CD4-positive, alpha-beta T cell treated with Interleukin-15 for 1 hour (primary cell): ENCODE data around the gene SLX1A.
"Not testable (repeated sequence)": the region's sequence is repeated elsewhere in the genome, so short reads cannot be mapped to it uniquely, and the experiment has no call there.

ENCODE experiments used
- DNase-seq: peaks from one replicate; pipeline ENCODE4 v3.0.0-alpha.2; 2020

The SLX1A gene

GRCh38 chr16:30193615-30194014, at the start of gene SLX1A, which contains the start of gene BOLA2B:
Gene SLX1A (plus strand): TSS chr16:30193875. CDS start chr16:30194085, 210 bp downstream.
Gene BOLA2B (minus strand): TSS chr16:30193666. CDS start chr16:30193595, 71 bp downstream.
- DNase-seq: not testable (repeated sequence)

GRCh38 chr16:30144017-30144416, 49.7 kb upstream of the SLX1A start:
- no peak for DNase-seq

- DNase-seq: no peak
Observed at GRCh38 chr16:30144917-30145316, 48.8 kb upstream of the SLX1A start.

- no peak for DNase-seq
Observed at GRCh38 chr16:30145657-30146056, 48.0 kb upstream of the SLX1A start.

- DNase-seq: no peak
Observed at GRCh38 chr16:30147843-30148510, 45.7 kb upstream of the SLX1A start.

- DNase-seq: no peak
Observed at GRCh38 chr16:30149250-30149930, 44.3 kb upstream of the SLX1A start.

DNA sequence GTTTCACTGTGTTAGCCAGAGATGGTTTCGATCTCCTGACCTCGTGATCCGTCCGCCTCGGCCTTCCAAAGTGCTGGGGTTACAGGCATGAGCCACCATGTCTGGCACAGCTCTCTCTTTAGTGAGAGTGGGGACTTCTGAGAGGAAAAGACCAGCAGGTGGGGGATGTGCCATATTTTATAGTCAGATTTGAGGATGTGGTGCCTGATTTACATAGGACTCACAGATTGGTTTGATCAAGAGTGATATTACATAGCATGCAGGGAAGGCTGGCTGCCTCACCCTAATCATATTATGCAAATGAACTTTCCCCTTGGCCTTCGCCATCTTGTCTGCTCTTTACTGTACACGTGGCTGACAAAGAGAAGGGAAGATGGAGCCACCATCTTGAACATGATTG, 42.6 kb upstream of the SLX1A start:
- no peak for DNase-seq

- DNase-seq: no peak
Observed at GRCh38 chr16:30152517-30152916, 41.2 kb upstream of the SLX1A start.

- DNase-seq: no peak
Observed at GRCh38 chr16:30155188-30155587, 38.5 kb upstream of the SLX1A start.

- no peak for DNase-seq
Observed at GRCh38 chr16:30157214-30157613, 36.5 kb upstream of the SLX1A start.

GRCh38 chr16:30163538-30163937, 30.1 kb upstream of the SLX1A start:
- DNase-seq: no peak

DNA sequence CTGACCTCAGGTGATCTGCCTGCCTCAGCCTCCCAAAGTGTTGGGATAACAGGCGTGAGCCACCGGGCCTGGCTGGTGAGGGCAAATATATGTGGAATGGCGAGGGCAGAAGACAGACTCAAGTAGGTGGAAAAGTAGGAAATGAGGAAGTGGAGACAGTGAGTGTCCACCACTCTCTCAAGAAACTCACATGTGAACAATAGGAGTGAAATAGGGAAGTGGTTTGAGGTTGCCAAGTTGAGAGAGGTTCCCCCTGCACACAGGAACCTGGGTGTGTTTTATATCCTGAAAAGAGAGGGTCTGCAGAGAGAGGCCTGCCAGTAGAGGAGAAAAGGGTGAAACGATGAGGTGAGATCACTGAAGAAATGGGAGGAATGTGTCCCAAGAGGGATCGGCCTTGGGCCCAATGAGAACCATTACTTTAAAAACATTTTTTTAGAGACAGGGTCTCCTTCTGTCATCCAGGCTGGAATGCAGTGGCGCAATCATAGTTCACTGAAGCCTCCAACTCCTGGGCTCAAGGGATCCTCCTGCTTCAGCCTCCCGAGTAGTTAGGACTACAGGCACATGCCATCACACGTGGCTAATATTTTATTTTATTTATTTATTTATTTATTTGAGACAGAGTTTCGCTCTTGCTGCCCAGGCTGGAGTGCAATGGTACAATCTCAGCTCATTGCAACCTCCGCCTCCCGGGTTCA, 27.3 kb upstream of the SLX1A start:
- DNase-seq: peak; percentile 41

DNA sequence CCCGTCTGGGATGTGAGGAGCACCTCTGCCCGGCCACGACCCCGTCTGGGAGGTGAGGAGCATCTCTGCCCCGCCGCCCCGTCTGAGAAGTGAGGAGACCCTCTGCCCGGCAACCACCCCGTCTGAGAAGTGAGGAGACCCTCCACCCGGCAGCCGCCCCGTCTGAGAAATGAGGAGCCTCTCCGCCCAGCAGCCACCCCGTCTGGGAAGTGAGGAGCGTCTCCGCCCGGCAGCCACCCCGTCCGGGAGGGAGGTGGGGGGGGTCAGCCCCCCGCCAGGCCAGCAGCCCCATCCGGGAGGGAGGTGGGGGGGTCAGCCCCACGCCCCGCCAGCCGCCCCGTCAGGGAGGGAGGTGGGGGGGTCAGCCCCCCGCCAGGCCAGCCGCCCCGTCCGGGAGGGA, 24.9 kb upstream of the SLX1A start:
- not testable (repeated sequence) for DNase-seq

GRCh38 chr16:30169416-30169815, 24.3 kb upstream of the SLX1A start:
- DNase-seq: not testable (repeated sequence)

GRCh38 chr16:30170145-30170544, 23.5 kb upstream of the SLX1A start:
- not testable (repeated sequence) for DNase-seq

DNA sequence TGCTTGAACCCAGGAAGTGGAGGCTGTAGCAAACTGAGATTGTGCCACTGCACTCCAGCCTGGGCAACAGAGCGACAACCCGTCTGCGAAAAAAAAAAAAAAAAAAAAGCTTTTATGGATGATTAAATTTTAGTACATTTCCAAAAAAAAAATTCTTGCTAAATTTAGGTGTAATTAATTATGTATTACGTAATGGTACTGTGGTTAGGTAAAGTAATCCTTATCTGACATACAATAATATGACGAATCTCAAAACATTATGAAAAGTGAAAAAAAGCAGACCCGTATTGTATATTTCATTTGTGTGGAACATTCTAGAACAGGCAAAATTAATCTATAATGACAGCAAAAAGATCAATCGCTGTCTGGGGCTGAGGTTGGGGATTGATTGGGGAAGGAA, 20.6 kb upstream of the SLX1A start:
- no peak for DNase-seq

DNA sequence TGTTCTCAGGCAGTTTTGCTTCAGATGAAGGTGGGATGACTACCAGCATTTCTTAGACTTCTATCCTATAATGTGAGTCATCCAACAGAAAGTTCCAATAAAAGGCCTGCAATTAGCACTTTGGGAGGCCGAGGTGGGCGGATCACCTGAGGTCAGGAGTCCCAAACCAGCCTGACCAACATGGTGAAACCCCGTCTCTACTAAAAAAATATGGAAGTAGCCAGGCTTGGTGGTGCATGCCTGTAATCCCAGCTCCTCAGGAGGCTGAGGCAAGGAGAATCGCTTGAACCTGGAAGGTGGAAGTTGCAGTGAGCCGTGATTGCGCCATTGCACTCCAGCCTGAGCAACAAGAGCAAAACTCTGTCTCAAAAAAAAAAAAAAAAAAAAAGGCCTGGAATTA, 16.8 kb upstream of the SLX1A start:
- not testable (repeated sequence) for DNase-seq

GRCh38 chr16:30179195-30179594, 14.5 kb upstream of the SLX1A start:
- no peak for DNase-seq

GRCh38 chr16:30179931-30180330, 13.7 kb upstream of the SLX1A start:
- no peak for DNase-seq

GRCh38 chr16:30180741-30181140, 12.9 kb upstream of the SLX1A start:
- no peak for DNase-seq

DNA sequence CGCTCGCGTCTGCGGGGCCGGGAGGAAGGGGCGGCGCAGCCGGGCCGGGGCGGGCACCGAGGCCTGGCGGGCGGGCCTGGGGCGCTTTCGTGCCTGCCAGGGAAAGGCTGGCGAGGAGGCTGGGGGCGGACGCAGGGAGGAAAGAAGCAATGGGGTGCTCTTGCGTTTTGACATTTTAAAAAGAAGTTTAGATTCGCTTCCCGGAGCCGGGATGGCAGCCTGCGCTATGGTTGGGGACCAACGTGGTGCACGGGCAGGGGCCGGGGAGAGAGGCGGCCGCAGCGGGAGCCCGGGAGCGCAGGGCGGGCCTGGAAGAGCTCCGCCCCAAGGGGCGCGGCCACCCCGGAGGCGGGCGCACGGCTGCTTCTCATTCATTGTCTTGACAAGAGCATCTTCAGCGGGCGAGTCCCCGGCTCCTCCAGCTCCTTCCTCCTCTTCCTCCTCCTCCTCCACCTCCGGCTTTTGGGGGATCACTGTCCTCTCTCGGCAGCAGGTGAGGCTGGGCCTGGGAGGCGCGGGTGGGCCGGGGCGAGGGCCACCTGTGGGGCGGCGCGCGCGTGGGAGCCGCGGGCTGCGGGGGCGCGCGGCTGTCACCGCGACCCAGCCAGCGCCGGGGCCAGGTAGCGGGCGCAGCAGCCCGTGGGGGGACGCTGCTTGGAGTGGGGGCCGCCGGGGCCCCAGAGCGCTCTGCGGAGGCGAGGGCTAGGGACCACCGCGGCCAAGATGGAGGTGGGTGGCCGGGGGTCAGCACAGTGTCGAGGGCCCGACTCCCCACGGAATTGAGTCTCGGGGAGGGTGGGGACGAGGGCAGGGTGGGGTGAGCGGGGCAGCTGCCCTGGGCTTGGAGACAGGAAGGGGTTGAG, 10.2 kb upstream of the SLX1A start, which contains the start of gene CORO1A:
Gene CORO1A, plus strand, starts transcription at position 370 of the 863 bp plus-strand sequence. CDS start 1,608 bp downstream, outside the sequence.
- peak; percentile 84 for DNase-seq

- DNase-seq: peak; percentile 85
Observed at GRCh38 chr16:30184096-30184890, 9.4 kb upstream of the SLX1A start.
